IMR-90 (cell line): ENCODE measurements around the gene POC1B. TPM values are rescaled to one million over a fixed set of nuclear protein-coding genes. Genes with fewer than 3 reads are reported as not detected.

Experiments used
- CHD1 ChIP-seq: IDR thresholded peaks from 2 replicates; pipeline ENCODE4 v1.6.1; 2012; ENCODE audit warnings: low read depth, low read length, improper control_type of control experiment
- CTCF ChIP-seq: conservative IDR thresholded peaks from 2 replicates; pipeline ENCODE4 v1.5.1; 2012; ENCODE audit warnings: mild to moderate bottlenecking, low read depth, low read length, improper control_type of control experiment
- POLR2A ChIP-seq: IDR thresholded peaks from 2 replicates; pipeline ENCODE4 v1.6.1; 2012; ENCODE audit warnings: mild to moderate bottlenecking, low read depth, low read length
- polyA plus RNA-seq, 3 experiments: library from polyadenylated mRNA; depleted of rRNA; stranded (reverse); fragments of >200 nt; gene quantifications; 2 replicates each; pipeline ENCODE4 v1.2.3, GENCODE V29; 2012; ENCODE audit warnings: low replicate concordance in 1 of 3
- total RNA-seq: library from RNA; depleted of rRNA; stranded (reverse); fragments of >200 nt; gene quantifications from 2 replicates; pipeline ENCODE4 v1.2.3, GENCODE V29; 2012

POC1B gene
- total and polyA plus RNA-seq, 2 of the 4 experiments (the other 2 are of a cell fraction): 5.0 to 10.4 TPM

GRCh38 chr12:89461649-89462612 is 63.9 kb downstream of the POC1B start (continued):
- TF ChIP-seq CTCF (peak; percentile 75), CHD1 (no peak), POLR2A (peak; percentile 41; the same call in 1 of the 2 replicates)
